ENCODE data around the gene SLC37A1.

SLC37A1 gene

DNA sequence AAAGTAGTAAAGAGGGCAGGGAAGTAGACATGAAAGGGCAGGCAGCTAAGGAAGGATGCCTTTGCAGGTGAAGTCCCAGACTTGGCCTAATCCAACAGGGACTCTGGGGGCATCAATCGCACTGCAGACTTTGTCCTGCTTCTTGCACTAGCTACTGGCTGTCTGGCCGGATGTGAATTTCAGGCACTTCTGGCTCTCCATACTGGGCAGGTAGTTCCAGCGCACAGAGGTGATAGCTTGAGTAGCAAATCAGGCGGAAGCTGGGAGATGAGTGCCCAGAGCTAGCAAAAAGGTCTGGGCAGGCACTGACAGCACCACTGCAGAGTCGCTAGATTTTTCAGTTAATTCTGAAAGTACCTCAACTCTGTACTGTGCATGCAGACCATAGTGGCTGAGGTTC lies 18.6 kb upstream of the SLC37A1 start:
- ChIA-PET CTCF (interaction anchor here (1.4 kb wide), 1 partner anchor 28 kb away, joined by 5 read pairs; no protein-coding TSS in a partner anchor), POLR2A (no interaction called here)
- no peaks in the 10 kb centered on the region for H3K36me3 ChIP-seq (ENCODE audit: control insufficient read depth in 2 of 2, insufficient read depth in 1 of 2, low read length in 2 of 2)
- no peak overlapping the region for H3K4me3 ChIP-seq (ENCODE audit: low read depth, low read length)
- no peak overlapping the region for H3K27ac ChIP-seq (ENCODE audit: extremely low read depth, low read depth, low read length)
- no peaks in the 10 kb centered on the region for H3K9me3 ChIP-seq (ENCODE audit: control insufficient read depth, insufficient read depth, low read depth, low read length)
- no peak for TF ChIP-seq ZNF114 (tag by site-specific recombination; IDR thresholded peaks at IDR 0.05)
- no peak for TF ChIP-seq ZNF629 (tag by site-specific recombination; IDR thresholded peaks at IDR 0.05)
- no peak for TF ChIP-seq ZBTB44 (tag by site-specific recombination; IDR thresholded peaks at IDR 0.05)
- no peak for TF ChIP-seq PRDM4 (tag by site-specific recombination; IDR thresholded peaks at IDR 0.05)
- TF ChIP-seq ZNF510 (tag by site-specific recombination; IDR thresholded peaks at IDR 0.05; ENCODE audit: insufficient replicate concordance), result no peak
- TF ChIP-seq PATZ1 (tag by site-specific recombination; IDR thresholded peaks at IDR 0.05), result no peak
- no peak for TF ChIP-seq FEZF1 (tag by site-specific recombination; IDR thresholded peaks at IDR 0.05)
- TF ChIP-seq SP7 (tag by site-specific recombination; IDR thresholded peaks at IDR 0.05), result no peak
- no peaks in the 10 kb centered on the region for H3K4me1 ChIP-seq (ENCODE audit: control insufficient read depth, insufficient read depth, low read length)

- Histone ChIP-seq H3K36me3 (ENCODE audit: control insufficient read depth in 2 of 2, insufficient read depth in 1 of 2, low read length in 2 of 2) (no peaks in the 10 kb centered on the region), H3K4me3 (ENCODE audit: low read depth, low read length) (peak overlapping the region; percentile 55), H3K9me3 (ENCODE audit: control insufficient read depth, insufficient read depth, low read depth, low read length) (no peaks in the 10 kb centered on the region), H3K27ac (ENCODE audit: extremely low read depth, low read depth, low read length) (no peak overlapping the region), H3K4me1 (ENCODE audit: control insufficient read depth, insufficient read depth, low read length) (no peaks in the 10 kb centered on the region)
- POLR2A ChIA-PET, result no interaction called here
- CTCF ChIA-PET, result interaction anchor here (0.6 to 1.4 kb wide), 2 partner anchors 28 to 314 kb away, joined by 4 to 5 read pairs; no protein-coding TSS in a partner anchor
- peak; percentile 72 for TF ChIP-seq KLF17 (tag by site-specific recombination; IDR thresholded peaks at IDR 0.05)
- TF ChIP-seq YY1 (tag by site-specific recombination; IDR thresholded peaks at IDR 0.05), result no peak; the same call in 1 of the 2 replicates
- TF ChIP-seq, protein P1, sequence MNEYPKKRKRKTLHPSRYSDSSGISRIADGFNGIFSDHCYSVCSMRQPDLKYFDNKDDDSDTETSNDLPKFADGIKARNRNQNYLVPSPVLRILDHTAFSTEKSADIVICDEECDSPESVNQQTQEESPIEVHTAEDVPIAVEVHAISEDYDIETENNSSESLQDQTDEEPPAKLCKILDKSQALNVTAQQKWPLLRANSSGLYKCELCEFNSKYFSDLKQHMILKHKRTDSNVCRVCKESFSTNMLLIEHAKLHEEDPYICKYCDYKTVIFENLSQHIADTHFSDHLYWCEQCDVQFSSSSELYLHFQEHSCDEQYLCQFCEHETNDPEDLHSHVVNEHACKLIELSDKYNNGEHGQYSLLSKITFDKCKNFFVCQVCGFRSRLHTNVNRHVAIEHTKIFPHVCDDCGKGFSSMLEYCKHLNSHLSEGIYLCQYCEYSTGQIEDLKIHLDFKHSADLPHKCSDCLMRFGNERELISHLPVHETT (tag by site-specific recombination; IDR thresholded peaks at IDR 0.05), result 0 out of 2 replicates have a peak, but pooled peaks have one; percentile 57
- TF ChIP-seq ZXDB (tag by site-specific recombination; IDR thresholded peaks at IDR 0.05), result peak; percentile 11; the same call in 1 of the 2 replicates
- TF ChIP-seq OVOL3 (tag by site-specific recombination; IDR thresholded peaks at IDR 0.05), result no peak
- TF ChIP-seq ZNF600 (tag by site-specific recombination; IDR thresholded peaks at IDR 0.05), result peak; percentile 94
- peak; percentile 59 for TF ChIP-seq ZEB2 (tag by site-specific recombination; IDR thresholded peaks at IDR 0.05)
- peak; percentile 36; the same call in 1 of the 2 replicates for TF ChIP-seq ZSCAN5A (tag by site-specific recombination; IDR thresholded peaks at IDR 0.05)
- TF ChIP-seq REST (tag by site-specific recombination; IDR thresholded peaks at IDR 0.05), result no peak
- no peak for TF ChIP-seq ZNF292 (tag by site-specific recombination; IDR thresholded peaks at IDR 0.05; ENCODE audit: borderline replicate concordance, low read depth)
- no peak for TF ChIP-seq ZNF16 (tag by site-specific recombination; IDR thresholded peaks at IDR 0.05; ENCODE audit: low read depth)
Observed at GRCh38 chr21:42495765-42496119, 17.9 kb upstream of the SLC37A1 start.
